ENCODE results near the gene OPCML. TPM values are rescaled to one million over a fixed set of nuclear protein-coding genes. Genes with fewer than 3 reads are reported as not detected.

OPCML gene
- total RNA-seq, 1 experiment from 2014 or later = 0.58 TPM

- Histone ChIP-seq H3K27me3 (replicated peaks) (no peaks in the 10 kb centered on the region), H3K9me3 (replicated peaks) (no peaks in the 10 kb centered on the region), H3K4me3 (no peak overlapping the region), H3K27ac (no peak overlapping the region), H3K36me3 (no peaks in the 10 kb centered on the region), H3K4me1 (replicated peaks) (no peaks in the 10 kb centered on the region)
- DNase-seq (ENCODE audit: low read depth in 1 of 2, low spot score in 2 of 2) = no peak
These were observed 6.3 kb downstream of the OPCML start for GRCh38 chr11:133525976-133526375.

- H3K9me3 ChIP-seq (replicated peaks) = no peaks in the 10 kb centered on the region
- H3K4me3 ChIP-seq = no peak overlapping the region
- H3K4me1 ChIP-seq (replicated peaks) = no peaks in the 10 kb centered on the region
- no peaks in the 10 kb centered on the region for H3K36me3 ChIP-seq
- no peak overlapping the region for H3K27ac ChIP-seq
- no peaks in the 10 kb centered on the region for H3K27me3 ChIP-seq (replicated peaks)
- no peak for DNase-seq (ENCODE audit: low read depth in 1 of 2, low spot score in 2 of 2)
These were observed 7.8 kb downstream of the OPCML start for GRCh38 chr11:133524488-133524887.

- no peak overlapping the region for H3K27ac ChIP-seq
- no peaks in the 10 kb centered on the region for H3K36me3 ChIP-seq
- H3K27me3 ChIP-seq (replicated peaks) = no peaks in the 10 kb centered on the region
- no peaks in the 10 kb centered on the region for H3K9me3 ChIP-seq (replicated peaks)
- H3K4me1 ChIP-seq (replicated peaks) = no peaks in the 10 kb centered on the region
- DNase-seq (ENCODE audit: low read depth in 1 of 2, low spot score in 2 of 2) = no peak
- H3K4me3 ChIP-seq = no peak overlapping the region
These were observed 10.0 kb downstream of the OPCML start for GRCh38 chr11:133522344-133522743.

- Histone ChIP-seq H3K4me1 (replicated peaks) (no peaks in the 10 kb centered on the region), H3K27me3 (replicated peaks) (no peaks in the 10 kb centered on the region), H3K4me3 (no peak overlapping the region), H3K9me3 (replicated peaks) (no peaks in the 10 kb centered on the region), H3K36me3 (no peaks in the 10 kb centered on the region), H3K27ac (no peak overlapping the region)
- DNase-seq (ENCODE audit: low read depth in 1 of 2, low spot score in 2 of 2) = no peak
These were observed 10.8 kb downstream of the OPCML start for GRCh38 chr11:133521502-133521901.

- Histone ChIP-seq H3K9me3 (replicated peaks) (no peaks in the 10 kb centered on the region), H3K4me3 (no peak overlapping the region), H3K4me1 (replicated peaks) (no peaks in the 10 kb centered on the region), H3K27me3 (replicated peaks) (no peaks in the 10 kb centered on the region), H3K36me3 (no peaks in the 10 kb centered on the region), H3K27ac (no peak overlapping the region)
- no peak for DNase-seq (ENCODE audit: low read depth in 1 of 2, low spot score in 2 of 2)
These were observed 11.6 kb downstream of the OPCML start for GRCh38 chr11:133520707-133521106.

- Histone ChIP-seq H3K4me1 (replicated peaks) (no peaks in the 10 kb centered on the region), H3K9me3 (replicated peaks) (no peaks in the 10 kb centered on the region), H3K27ac (no peak overlapping the region), H3K4me3 (no peak overlapping the region), H3K27me3 (replicated peaks) (no peaks in the 10 kb centered on the region), H3K36me3 (no peaks in the 10 kb centered on the region)
- no peak for DNase-seq (ENCODE audit: low read depth in 1 of 2, low spot score in 2 of 2)
These were observed 12.7 kb downstream of the OPCML start for GRCh38 chr11:133519560-133519959.

GRCh38 chr11:133518702-133519264 lies 13.5 kb downstream of the OPCML start:
- DNase-seq (ENCODE audit: low read depth in 1 of 2, low spot score in 2 of 2) = no peak
- Histone ChIP-seq H3K4me3 (no peak overlapping the region), H3K27ac (no peak overlapping the region), H3K36me3 (no peaks in the 10 kb centered on the region), H3K27me3 (replicated peaks) (no peaks in the 10 kb centered on the region), H3K9me3 (replicated peaks) (no peaks in the 10 kb centered on the region), H3K4me1 (replicated peaks) (no peaks in the 10 kb centered on the region)

GRCh38 chr11:133516845-133517244 lies 15.5 kb downstream of the OPCML start:
- no peak overlapping the region for H3K27ac ChIP-seq
- no peak for DNase-seq (ENCODE audit: low read depth in 1 of 2, low spot score in 2 of 2)
- no peaks in the 10 kb centered on the region for H3K4me1 ChIP-seq (replicated peaks)
- no peaks in the 10 kb centered on the region for H3K36me3 ChIP-seq
- no peaks in the 10 kb centered on the region for H3K27me3 ChIP-seq (replicated peaks)
- no peaks in the 10 kb centered on the region for H3K9me3 ChIP-seq (replicated peaks)
- H3K4me3 ChIP-seq = no peak overlapping the region

GRCh38 chr11:133515107-133515506 lies 17.2 kb downstream of the OPCML start:
- no peaks in the 10 kb centered on the region for H3K4me1 ChIP-seq (replicated peaks)
- no peaks in the 10 kb centered on the region for H3K36me3 ChIP-seq
- no peak overlapping the region for H3K27ac ChIP-seq
- no peak overlapping the region for H3K4me3 ChIP-seq
- DNase-seq (ENCODE audit: low read depth in 1 of 2, low spot score in 2 of 2) = no peak
- H3K27me3 ChIP-seq (replicated peaks) = no peaks in the 10 kb centered on the region
- H3K9me3 ChIP-seq (replicated peaks) = no peaks in the 10 kb centered on the region

- H3K27ac ChIP-seq = no peak overlapping the region
- H3K4me3 ChIP-seq = no peak overlapping the region
- no peaks in the 10 kb centered on the region for H3K4me1 ChIP-seq (replicated peaks)
- no peak for DNase-seq (ENCODE audit: low read depth in 1 of 2, low spot score in 2 of 2)
- no peaks in the 10 kb centered on the region for H3K9me3 ChIP-seq (replicated peaks)
- no peaks in the 10 kb centered on the region for H3K27me3 ChIP-seq (replicated peaks)
- H3K36me3 ChIP-seq = no peaks in the 10 kb centered on the region
These were observed 22.2 kb downstream of the OPCML start for GRCh38 chr11:133509924-133510697.

GRCh38 chr11:133508468-133508867 lies 23.8 kb downstream of the OPCML start:
- H3K4me3 ChIP-seq = no peak overlapping the region
- H3K27ac ChIP-seq = no peak overlapping the region
- no peaks in the 10 kb centered on the region for H3K27me3 ChIP-seq (replicated peaks)
- H3K36me3 ChIP-seq = no peaks in the 10 kb centered on the region
- no peaks in the 10 kb centered on the region for H3K4me1 ChIP-seq (replicated peaks)
- no peak for DNase-seq (ENCODE audit: low read depth in 1 of 2, low spot score in 2 of 2)
- no peaks in the 10 kb centered on the region for H3K9me3 ChIP-seq (replicated peaks)

- no peak overlapping the region for H3K27ac ChIP-seq
- H3K4me3 ChIP-seq = no peak overlapping the region
- H3K9me3 ChIP-seq (replicated peaks) = no peaks in the 10 kb centered on the region
- H3K4me1 ChIP-seq (replicated peaks) = no peaks in the 10 kb centered on the region
- H3K27me3 ChIP-seq (replicated peaks) = no peaks in the 10 kb centered on the region
- H3K36me3 ChIP-seq = no peaks in the 10 kb centered on the region
- no peak for DNase-seq (ENCODE audit: low read depth in 1 of 2, low spot score in 2 of 2)
These were observed 25.1 kb downstream of the OPCML start for GRCh38 chr11:133507185-133507584.

GRCh38 chr11:133506551-133507094 lies 25.7 kb downstream of the OPCML start:
- H3K27me3 ChIP-seq (replicated peaks) = no peaks in the 10 kb centered on the region
- H3K4me1 ChIP-seq (replicated peaks) = no peaks in the 10 kb centered on the region
- H3K27ac ChIP-seq = no peak overlapping the region
- no peak for DNase-seq (ENCODE audit: low read depth in 1 of 2, low spot score in 2 of 2)
- H3K9me3 ChIP-seq (replicated peaks) = no peaks in the 10 kb centered on the region
- no peak overlapping the region for H3K4me3 ChIP-seq
- H3K36me3 ChIP-seq = no peaks in the 10 kb centered on the region

GRCh38 chr11:133506023-133506422 lies 26.3 kb downstream of the OPCML start:
- Histone ChIP-seq H3K4me1 (replicated peaks) (no peaks in the 10 kb centered on the region), H3K27me3 (replicated peaks) (no peaks in the 10 kb centered on the region), H3K36me3 (no peaks in the 10 kb centered on the region), H3K9me3 (replicated peaks) (no peaks in the 10 kb centered on the region), H3K4me3 (no peak overlapping the region), H3K27ac (no peak overlapping the region)
- no peak for DNase-seq (ENCODE audit: low read depth in 1 of 2, low spot score in 2 of 2)
